Amniotic epithelial cell (primary cell): ENCODE data around the gene IFI35.
"Not testable (repeated sequence)": the region's sequence is repeated elsewhere in the genome, so short reads cannot be mapped to it uniquely, and the experiment has no call there.

Experiments used
- DNase-seq: peaks from one replicate; pipeline ENCODE4 v3.0.0-alpha.2; 2010; ENCODE audit warnings: low read depth

IFI35 gene

DNA sequence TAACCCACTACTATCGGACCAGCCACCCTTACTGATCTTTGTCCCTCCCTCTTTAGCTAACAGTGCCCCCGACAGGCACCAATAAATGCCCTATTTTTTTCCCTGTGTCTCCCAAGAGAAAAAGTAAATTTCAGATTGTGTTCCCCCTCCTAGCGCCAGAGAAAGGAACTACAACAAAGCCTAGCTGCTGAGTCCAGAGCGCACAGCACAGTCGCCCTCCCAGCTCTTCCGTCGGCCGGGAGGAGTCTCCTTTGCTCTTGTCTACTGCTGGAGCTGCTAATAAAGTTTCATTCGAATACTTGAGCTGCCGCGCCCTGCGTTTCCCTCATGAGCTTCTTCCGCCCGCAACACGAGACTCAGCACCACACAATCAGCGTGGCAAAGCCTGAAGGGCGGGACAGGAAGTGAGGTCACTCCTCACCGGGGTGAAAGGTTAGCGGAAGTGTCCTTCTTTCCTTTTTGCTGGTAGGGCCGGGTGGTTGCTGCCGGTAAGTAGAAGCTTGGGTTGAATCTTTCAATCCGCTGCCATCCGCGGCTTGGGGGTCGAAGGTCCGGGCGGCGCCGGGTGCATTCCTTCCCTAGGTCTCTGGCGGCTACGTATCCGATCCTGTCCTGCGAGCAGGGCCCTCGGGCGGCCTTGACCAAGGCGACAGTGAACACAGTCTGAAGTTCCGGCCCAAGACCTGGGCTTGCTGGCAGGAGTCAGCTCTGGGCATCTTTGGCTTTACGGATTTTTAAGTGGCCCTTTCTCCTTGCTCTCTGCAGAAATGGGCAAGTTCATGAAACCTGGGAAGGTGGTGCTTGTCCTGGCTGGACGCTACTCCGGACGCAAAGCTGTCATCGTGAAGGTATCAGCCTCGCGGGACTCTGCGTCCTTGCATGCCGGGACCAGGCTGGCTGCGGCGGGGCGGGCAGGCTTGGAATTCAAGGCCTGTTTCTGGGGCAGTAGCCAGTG lies 8.3 kb upstream of the IFI35 start, which contains the start of gene RPL27:
RPL27 (plus strand) TSS at position 436 of the 955 bp plus-strand sequence; CDS start at position 768, 332 bp downstream.
- DNase-seq = peak; percentile 100

DNA sequence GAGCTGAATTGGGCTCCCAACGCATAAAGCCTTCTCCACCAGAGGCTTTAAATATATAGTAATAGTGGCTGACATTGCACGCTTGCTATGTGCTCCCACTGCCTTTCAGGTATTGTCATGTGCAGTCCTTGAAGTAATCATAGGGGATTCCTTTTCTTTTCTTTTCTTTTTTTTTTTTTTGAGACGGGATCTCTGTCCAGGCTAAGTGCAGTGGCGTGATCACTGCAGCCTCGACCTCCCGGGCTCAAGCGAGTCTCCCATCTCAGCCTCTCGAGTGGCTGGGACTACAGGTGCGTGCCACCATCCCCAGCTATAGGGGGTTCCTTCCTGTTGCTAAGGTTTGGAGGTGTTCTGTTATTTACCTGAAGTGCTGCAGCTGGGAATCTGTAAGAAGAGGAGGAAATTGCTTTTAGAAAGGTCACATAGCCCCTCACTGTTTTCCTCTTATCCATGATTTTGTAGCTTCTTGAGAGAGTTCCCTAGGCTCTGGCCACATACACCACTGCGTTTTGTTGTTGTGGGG lies 7.5 kb upstream of the IFI35 start:
- no peak for DNase-seq

DNA sequence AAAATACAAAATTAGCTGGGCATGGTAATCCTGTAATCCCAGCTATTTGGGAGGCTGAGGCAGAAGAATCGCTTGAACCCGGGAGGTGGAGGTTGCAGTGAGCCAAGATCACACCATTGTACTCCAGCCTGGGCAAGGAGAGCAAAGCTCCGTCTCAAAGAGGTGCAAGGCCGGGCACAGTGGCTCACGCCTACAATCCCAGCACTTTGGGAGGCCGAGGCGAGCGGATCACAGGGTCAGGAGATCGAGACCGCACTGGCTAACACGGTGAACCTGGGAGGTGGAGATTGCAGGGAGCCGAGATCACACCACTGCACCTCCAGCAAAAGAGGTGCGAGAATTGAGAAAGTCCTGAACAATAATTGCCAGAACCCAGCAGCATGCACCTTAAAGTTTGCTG lies 5.7 kb upstream of the IFI35 start:
- not testable (repeated sequence) for DNase-seq

DNA sequence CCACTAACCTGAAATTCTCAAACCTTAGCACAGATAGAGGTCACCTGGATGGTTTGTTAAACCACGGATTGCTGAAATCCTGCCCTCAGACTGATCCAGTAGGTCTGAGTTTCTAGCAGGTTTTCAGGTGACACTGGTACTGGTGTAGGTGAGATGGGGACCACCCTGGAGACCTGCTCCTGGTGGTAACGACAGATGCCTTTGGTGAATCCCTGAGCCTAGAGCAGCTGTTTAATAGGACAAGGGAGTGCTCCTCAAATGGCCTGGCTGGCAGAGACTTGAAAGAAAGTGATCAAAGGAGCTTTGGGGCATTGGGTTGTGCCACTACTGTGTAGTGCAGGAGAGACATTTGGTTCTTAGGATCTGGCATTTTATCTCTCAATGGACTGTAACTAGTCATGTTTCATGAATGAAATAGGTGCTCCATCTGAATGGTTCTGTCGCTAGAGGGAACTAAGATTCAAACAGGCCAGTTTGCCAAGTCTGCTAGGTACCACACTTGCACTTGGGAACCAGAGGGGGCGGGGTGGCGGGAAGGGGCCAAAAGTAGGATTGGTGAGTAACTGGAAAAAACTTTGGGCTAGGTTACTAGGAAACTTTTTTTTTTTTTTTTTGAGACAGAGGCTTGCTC lies 2.9 kb upstream of the IFI35 start:
- no peak for DNase-seq

DNA sequence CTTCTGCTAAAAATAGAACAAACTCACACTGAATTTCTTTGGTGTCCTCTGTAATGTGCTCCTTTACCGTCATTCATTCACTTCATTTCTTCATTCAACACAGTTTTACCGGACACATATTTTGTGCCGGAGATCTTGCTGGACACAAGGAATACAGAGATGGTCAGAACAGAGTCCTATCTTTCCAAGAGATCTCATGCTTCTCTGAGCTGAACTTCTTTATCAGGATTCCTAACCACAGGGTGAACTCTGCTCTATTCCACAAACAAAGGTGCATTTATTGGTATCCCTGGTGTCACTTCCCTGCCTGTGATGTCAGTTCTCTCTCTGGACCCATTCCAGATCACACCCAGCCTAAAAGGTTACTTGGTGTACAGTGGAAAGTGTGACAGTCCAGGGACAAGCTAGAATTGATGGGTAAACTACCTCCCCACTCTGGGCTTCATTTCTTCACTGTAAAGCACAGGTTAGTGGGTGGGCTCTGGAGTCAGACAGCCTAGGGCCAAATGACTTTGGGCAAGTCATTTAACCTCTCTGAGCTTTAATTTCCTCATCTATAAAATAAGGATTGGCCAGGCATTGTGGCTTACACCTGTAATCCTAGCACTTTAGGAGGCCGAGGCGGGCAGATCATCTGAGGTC lies 4.2 kb downstream of the IFI35 start:
- DNase-seq = no peak

DNA sequence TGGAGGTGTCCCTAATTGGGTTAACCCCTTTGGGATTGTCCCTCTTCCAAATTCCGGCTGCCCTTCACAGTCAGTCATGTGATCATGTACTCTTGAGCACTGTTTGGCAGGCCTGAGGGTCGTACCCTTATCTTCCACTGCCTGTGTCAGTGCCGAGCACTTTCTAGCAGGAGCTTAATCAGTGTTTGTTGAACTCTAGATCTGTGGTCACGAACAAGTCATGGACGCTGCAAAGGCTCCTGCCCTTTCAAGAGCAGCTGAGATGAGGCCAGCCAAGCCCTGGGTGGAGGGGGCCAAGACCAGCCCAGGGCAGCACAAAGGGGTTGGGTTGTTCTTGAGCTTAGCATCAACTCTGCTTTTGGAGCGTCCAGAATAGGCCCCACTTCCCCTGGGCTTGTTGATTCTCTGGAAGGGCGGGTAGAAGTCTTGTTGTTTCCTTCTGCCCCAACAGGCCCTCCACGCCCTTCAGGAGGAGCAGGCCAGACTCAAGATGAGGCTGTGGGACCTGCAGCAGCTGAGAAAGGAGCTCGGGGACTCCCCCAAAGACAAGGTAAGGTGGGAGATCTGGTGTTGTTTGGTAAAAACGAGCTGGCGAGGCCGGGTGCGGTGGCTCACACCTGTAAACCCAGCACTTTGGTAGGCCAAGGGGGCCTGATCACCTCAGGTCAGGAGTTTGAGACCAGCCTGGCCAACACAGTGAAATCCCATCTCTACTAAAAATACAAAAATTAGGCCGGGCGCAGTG lies 5.3 kb downstream of the IFI35 start:
- DNase-seq = no peak

DNA sequence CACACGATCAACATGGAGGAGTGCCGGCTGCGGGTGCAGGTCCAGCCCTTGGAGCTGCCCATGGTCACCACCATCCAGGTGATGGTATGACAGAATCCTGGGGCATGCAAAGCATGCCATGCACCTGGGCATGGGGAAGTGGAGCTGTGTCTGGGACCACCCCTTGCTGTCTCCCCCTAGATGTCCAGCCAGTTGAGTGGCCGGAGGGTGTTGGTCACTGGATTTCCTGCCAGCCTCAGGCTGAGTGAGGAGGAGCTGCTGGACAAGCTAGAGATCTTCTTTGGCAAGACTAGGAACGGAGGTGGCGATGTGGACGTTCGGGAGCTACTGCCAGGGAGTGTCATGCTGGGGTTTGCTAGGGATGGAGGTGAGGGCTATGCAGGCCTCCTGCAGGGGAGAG lies 6.7 kb downstream of the IFI35 start:
- no peak for DNase-seq

DNA sequence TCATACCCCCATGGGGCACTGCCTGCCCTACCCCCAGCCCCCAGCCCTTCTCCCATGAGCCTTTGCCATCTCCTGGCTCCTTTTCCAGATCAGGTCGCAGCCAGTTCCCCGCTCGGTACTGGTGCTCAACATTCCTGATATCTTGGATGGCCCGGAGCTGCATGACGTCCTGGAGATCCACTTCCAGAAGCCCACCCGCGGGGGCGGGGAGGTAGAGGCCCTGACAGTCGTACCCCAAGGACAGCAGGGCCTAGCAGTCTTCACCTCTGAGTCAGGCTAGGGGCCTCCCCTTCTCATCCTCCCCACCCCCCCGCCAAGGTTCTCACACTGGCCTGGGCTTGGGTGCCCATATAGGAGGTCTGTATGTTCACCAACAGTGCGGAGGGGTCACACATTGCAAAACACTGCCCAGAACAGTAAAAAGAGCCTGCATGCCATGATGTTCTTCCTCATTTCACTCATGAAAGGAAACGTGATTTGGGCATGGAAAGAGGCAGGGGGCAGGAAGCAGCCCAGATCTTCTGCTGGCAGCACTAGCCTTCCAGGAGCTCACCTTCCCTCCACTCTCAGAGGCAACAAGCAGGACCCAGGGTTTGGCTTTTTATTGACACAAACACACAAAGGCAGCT lies 7.5 kb downstream of the IFI35 start:
- no peak for DNase-seq

DNA sequence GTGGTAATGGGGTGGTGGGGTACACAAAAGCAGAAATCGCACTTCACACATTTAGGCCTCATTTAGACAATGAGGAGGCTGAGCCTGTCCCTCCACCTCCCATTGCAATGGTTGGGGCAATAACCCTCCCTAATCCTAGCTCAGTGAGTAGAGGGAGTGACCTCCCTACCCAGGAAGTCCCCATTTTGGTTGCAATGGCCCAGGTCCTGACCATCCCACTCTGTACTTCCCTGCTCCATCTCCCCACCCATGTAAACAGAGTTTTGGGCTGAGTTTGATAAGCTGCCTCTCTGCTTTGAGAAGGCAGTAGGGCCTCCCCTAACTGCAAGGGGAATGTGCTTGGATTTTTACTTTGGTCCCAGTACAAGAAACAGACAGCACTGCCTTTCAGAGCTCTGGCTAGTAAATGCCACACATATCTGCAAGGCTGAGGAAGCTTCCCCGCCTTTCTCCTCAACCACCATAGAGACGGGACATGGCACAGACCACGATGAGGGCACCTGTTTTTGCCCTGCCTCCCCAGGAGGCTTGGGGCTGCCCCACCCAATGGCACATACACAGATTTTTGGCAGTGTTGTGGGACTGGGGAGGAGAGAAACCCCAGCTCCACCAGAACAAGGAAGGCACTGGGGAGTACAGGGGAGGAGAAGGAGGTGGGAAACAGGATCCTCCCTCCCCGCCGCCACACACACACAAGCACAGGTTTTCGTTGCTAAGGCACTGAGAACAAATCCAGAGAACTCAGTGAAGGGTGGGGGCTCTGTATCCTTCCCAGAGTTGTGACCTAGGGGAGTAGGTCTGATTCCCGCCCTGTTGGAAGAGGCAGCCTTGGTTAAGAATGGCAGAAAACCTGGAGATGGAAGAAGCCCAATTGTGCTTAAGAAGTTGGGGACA lies 8.3 kb downstream of the IFI35 start:
- no peak for DNase-seq

DNA sequence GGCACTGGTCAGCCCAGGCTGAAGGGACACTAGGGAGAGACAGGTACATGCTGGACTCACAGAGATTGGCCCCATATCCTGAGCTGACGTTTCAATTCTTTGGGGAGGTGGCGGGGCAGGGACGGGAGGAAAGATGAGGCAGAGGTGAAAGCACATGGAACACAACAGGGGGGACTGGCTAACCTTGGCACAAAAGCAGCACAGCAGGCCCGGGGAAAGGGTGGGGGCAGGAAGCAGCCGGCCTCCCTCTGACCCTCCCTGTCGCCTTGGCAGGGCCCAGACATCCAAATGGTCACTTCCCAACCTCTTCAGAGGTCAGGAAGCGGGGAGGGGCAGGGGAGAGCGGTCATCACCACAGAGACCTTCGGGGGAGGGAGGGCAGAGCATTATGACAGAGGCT lies 9.0 kb downstream of the IFI35 start:
- DNase-seq = no peak

DNA sequence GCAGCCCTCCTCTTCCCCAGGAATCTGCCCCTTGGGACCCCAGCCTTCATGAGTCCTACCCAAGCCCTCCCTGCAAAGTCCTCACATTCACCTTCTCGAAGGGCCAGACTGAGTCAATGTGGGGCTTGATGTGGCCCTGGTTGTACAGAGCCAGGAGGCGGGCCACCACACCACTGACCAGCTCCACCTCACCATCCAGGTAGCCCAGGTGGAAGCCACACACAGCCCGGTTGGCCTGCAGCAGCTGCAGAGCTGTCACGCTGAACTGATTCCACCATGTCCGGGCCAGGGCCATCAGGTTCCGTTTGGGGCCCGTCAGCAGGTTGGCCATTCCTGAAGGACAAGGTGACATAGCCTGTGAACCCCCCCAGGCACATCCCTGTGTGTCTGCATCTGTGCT lies 9.6 kb downstream of the IFI35 start:
- DNase-seq = no peak

DNA sequence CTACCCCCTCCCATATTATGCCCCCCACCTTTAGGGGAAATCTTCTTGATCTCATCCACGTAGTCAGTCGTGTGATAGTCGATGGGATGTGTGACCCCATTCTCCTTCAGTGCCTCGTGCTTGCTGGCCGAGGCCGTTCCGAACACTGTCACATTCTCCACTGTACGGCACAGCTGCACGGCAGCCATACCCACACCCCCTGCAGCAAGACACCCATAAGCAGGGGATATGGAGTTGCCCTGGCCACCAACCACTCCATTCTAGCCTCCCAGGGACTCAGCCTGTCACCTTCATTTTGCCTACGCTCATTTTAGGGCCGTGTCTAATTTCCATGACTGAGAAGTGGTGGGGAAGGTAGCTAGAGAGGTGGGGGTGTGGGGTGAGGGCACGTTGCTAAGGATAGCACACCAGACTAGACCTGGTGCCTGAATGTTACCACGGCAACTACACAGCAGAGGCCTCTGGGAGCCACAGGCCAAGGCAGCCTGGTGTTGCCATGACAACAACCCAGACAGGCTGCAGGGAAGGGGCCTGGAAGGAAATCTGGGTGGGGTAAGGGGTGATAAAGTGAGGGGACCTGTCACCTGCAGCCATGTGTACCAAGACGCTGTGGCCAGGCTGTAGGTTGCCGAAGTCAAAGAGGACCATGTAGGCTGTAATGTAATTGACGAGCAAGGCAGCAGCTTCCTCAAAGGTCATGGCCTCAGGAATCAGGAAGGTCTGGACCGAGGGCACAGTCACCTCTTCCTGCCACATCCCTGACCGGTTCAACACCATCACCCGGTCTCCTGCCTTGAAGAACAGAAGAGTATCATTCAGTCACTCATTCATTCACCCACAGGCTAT lies 11.6 kb downstream of the IFI35 start:
- peak; percentile 50 for DNase-seq

DNA sequence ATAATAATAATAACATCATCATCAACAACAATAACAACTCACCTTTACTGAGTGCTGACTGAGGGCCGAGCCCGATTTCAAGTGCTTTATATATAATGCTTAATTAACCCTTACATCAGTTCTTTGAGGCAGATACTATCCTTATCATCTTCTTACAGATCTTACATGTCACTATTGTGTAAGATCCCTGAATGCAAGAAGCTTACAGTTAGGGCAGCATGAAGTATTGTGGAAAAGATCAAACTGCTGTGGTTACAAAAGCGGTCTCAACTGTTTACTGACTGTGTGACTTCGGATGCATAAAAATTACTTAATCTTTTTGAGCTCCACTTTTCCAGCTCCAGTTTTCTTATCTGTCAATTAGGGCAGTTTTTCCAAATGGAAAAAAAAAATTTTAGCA lies 12.3 kb downstream of the IFI35 start:
- DNase-seq = peak; percentile 93

DNA sequence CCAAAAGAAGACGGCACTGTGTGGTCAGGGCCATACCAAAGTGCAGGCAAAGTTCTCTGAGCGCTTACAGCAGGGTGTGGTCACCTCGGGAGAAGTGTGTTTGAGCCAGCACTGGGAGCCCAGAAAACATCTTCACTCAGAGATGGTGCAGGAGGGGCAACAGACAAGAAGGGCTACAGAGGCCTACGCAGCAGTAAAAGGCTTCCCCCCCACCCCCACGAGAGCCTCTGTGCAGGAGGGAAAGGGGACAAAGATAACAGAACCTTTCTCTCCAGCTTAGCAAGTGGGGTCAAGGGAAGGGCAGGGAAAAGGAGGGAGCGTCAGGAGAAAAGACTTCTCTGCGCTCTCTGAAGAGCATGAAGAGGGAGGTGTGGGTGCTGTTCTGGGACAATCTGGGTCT lies 12.8 kb downstream of the IFI35 start:
- peak; percentile 42 for DNase-seq

DNA sequence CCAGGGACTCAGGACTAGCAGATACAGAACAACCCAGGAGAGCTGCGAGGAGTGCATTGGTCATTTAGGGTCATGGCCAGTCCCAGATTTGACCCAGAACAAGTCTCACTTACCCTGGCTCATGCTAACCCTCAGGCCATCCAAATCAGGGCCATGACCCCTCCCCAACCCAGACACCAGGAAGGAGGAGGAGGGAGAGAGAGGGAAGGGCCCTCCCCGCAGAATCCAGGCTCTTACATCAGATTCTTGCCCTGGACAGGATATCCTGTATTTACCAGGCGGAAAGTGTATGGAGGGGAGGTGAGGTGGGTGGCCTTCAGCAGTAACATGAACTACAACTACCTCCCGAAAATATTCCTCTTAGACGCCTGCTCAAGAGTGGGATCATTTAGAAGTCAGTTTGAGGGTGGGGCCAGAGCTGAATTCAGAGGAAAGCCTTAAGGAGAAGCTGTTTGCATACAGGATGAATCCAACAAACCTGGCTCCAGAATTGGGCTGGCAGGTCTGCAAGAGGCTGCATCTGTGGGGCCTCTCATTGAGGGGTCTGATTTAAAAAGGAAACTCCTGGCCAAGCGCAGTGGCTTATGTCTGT lies 13.5 kb downstream of the IFI35 start:
- peak; percentile 41 for DNase-seq

DNA sequence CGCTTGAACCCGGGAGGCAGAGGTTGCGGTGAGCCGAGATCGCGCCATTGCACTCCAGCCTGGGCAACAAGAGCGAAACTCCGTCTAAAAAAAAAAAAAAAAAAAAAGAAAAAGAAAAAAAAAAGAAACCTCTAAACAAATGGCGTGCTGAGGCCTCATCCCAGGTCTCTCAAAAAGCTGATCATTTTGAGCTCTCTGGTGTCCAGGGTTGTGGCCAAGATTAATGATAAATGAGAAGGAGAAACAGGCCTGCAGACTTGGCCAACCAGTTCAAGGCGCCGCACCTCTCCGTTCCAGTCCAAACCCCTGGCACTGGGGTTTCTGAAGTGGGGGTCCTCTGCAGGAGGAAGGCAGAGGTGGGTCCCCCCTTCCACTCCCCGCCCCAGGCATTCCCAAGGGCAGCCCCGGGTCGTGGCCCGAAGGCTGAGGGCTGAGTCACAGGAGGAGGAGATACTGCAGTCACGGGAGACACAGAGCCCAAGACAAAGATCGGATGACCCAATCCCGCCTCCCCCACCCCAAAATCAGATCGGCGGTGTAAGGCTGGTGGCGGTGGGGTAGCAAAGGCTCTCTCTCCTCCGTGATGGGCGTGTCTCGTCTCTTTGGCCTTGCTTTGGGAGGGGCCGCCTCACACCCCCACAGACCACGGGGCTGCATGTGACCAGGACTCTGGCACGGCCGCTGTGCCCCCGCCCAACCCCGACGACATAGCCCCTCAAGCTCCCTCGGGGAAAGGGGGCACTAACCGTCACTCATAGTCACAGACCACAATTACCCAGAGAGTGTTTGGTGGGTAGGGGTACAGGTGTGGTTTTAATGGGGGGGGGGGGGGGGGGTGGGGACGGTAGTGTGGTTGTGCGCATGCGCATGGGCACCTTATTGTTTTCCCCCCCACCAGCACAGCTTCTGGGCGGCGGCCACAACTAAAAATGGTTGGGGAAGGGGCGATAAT lies 14.5 kb downstream of the IFI35 start:
- peak; percentile 65 for DNase-seq

DNA sequence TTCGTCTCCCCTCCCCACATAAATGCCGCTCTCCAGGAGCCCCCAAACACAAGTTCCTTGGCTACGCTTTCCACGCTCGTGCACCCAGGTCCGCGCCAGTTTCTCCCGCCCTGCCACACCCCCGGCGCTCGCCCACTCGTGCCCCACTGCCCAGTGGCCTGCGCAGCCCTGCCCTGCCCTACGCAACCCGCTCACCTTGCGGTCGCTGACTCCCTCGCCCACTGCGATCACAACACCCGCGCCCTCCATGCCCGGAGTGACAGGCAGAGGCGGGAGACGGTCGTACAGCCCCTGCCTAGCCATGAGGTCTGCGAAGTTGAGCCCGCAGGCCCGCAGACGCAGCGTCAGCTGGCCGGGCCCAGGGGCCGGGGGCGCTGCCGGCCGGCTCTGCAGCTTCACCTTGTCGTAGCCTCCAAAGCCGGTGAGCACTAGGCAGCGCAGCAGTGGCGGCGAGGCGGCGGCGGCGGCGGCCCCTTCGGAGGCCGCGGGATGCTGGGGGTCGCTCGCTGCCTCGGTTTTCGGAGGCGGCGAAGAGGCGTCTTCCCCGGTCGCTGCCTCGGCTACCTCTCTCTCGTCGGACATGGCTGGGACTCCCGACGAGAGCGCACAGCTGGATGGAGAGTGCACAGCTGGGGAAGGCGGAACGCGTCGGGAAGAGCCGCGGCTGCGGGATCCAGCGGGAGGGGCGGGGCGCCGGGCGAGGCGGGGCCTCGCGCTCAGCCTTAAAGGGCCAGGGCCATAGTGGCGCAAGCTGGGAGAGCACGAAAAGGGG lies 15.3 kb downstream of the IFI35 start, which contains the start of gene VAT1:
VAT1 (minus strand) TSS at position 645 of the 772 bp plus-strand sequence; CDS start at position 582, 63 bp downstream.
- peak; percentile 65 for DNase-seq
